Measurements from ENCODE around the gene COL4A2.

COL4A2 gene

GRCh38 chr13:110338441-110339101 is 31.5 kb downstream of the COL4A2 start:
- H3K4me3 ChIP-seq (ENCODE audit: low read depth in 1 of 2, low read length in 2 of 2): peak overlapping the region in 1 of 2 donors; percentile 21
- no peaks in the 10 kb centered on the region for H3K9me3 ChIP-seq (ENCODE audit: low read length)
- H3K27ac ChIP-seq (ENCODE audit: low read depth, low read length): peak overlapping the region; percentile 92
- peak overlapping the region; percentile 52 for H3K9ac ChIP-seq (ENCODE audit: low read length)
- H3K36me3 ChIP-seq (ENCODE audit: insufficient read depth, low read length): no peaks in the 10 kb centered on the region
- no peaks in the 10 kb centered on the region for H3K27me3 ChIP-seq (ENCODE audit: control insufficient read depth in 1 of 2, insufficient read depth in 2 of 2, low read length in 2 of 2)
- peaks cover 97% of the 10 kb centered on the region for H3K4me1 ChIP-seq (ENCODE audit: insufficient read depth, low read length)

DNA sequence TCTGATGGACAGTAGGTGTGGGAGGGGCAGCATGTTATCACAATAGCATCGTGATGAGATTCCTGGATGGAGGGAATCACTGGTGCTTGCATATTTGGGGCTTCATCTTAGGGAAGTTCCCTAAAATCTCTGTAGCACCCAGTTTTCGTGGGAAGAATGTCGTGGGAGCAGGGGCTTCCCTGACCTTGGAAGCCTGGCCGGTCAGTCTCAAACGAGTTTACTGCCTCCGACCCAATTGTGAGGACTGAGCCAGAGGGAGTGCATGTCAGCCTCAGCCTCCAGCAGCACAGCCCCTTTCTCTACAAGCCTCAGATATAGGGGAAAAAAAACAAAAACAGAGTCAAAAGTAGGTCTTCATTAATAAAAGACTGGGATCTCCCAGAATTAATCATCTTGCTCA is 32.2 kb downstream of the COL4A2 start:
- H3K9me3 ChIP-seq (ENCODE audit: low read length): no peaks in the 10 kb centered on the region
- no peak overlapping the region for H3K4me3 ChIP-seq (ENCODE audit: low read depth in 1 of 2, low read length in 2 of 2)
- peak overlapping the region; percentile 92 for H3K27ac ChIP-seq (ENCODE audit: low read depth, low read length)
- H3K9ac ChIP-seq (ENCODE audit: low read length): peak overlapping the region; percentile 26
- H3K36me3 ChIP-seq (ENCODE audit: insufficient read depth, low read length): no peaks in the 10 kb centered on the region
- no peaks in the 10 kb centered on the region for H3K27me3 ChIP-seq (ENCODE audit: control insufficient read depth in 1 of 2, insufficient read depth in 2 of 2, low read length in 2 of 2)
- H3K4me1 ChIP-seq (ENCODE audit: insufficient read depth, low read length): peaks cover 93% of the 10 kb centered on the region

GRCh38 chr13:110339975-110340550 is 33.0 kb downstream of the COL4A2 start:
- H3K27me3 ChIP-seq (ENCODE audit: control insufficient read depth in 1 of 2, insufficient read depth in 2 of 2, low read length in 2 of 2): no peaks in the 10 kb centered on the region
- peaks cover 90% of the 10 kb centered on the region for H3K4me1 ChIP-seq (ENCODE audit: insufficient read depth, low read length)
- H3K4me3 ChIP-seq (ENCODE audit: low read depth in 1 of 2, low read length in 2 of 2): peak overlapping the region in 1 of 2 donors; percentile 43
- H3K27ac ChIP-seq (ENCODE audit: low read depth, low read length): peak overlapping the region; percentile 92
- H3K36me3 ChIP-seq (ENCODE audit: insufficient read depth, low read length): no peaks in the 10 kb centered on the region
- peak overlapping the region; percentile 36 for H3K9ac ChIP-seq (ENCODE audit: low read length)
- no peaks in the 10 kb centered on the region for H3K9me3 ChIP-seq (ENCODE audit: low read length)

DNA sequence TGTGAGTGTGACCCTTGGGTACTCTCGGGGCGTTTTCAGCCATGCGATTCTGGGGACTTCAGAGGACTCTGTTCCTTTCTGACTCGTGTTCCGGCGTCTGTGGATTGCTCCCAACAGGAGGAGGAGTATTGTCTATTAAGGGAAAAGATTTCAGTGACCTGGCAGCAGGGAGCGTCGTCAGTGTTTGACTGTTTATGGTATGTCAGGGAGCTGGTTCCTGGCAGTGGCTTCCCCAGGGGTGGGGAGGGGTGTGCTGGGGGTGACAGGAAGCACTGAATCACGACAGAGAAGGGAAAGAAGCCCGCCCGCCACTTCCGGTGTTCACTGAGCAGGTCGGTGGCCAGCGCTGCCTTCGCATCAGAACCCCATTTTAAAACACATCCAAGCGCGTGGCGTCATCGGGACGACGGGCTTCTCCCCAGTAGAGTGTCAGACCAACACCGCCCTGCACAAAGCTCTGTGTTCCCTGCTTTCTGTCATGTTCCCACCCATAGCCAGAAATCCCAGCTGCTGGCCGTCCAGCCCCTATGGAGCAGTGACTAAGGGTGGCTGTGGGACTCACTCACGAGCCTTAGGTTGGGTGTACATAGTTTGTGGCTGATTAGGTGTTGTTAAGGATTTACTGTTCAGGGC is 33.8 kb downstream of the COL4A2 start:
- Histone ChIP-seq H3K4me1 (ENCODE audit: insufficient read depth, low read length) (peaks cover 84% of the 10 kb centered on the region), H3K9me3 (ENCODE audit: low read length) (no peaks in the 10 kb centered on the region), H3K36me3 (ENCODE audit: insufficient read depth, low read length) (no peaks in the 10 kb centered on the region), H3K27ac (ENCODE audit: low read depth, low read length) (peak overlapping the region; percentile 92), H3K9ac (ENCODE audit: low read length) (peak overlapping the region; percentile 77), H3K27me3 (ENCODE audit: control insufficient read depth in 1 of 2, insufficient read depth in 2 of 2, low read length in 2 of 2) (no peaks in the 10 kb centered on the region), H3K4me3 (ENCODE audit: low read depth in 1 of 2, low read length in 2 of 2) (peak overlapping the region in 1 of 2 donors; percentile 43)

DNA sequence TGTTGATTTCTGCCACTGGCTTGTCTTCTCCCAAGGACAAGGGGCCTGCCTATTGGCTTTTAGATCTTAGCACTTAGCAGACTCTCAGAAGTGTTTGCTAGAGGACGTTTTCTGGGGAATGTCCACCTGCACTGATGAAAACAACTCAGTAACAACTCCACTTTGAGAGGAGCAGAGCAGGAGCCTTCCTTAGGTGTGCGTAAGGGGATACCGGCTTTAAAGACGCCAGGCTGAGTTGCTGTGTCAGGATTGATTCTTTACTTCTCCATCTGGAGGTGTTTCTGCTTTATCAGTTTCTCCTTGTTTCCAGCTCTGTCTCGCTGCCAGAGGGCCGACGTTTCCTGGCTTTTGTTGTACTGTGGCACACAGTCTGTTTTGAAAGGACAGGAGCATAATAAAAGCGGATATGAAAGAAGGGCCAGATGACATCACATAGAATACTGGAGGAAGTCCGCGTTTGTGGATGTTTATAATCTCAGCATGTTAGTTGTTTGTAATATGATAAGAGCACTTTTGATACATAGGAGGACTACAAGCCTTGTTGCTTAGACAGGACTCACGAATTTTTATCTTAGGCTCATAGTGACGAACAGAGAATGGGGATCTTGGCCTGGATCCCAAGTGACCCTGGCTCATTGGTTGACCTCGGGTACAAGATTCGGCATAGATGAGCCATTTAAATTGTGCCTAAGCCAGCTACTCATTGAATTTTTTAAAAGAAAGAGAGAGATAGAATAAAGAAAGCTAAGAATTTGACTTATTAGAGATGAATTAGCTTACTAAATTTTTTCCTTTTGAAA is 34.6 kb downstream of the COL4A2 start:
- H3K4me1 ChIP-seq (ENCODE audit: insufficient read depth, low read length): peaks cover 83% of the 10 kb centered on the region
- H3K9ac ChIP-seq (ENCODE audit: low read length): peak overlapping the region; percentile 77
- peak overlapping the region in 1 of 2 donors; percentile 39 for H3K4me3 ChIP-seq (ENCODE audit: low read depth in 1 of 2, low read length in 2 of 2)
- peak overlapping the region; percentile 92 for H3K27ac ChIP-seq (ENCODE audit: low read depth, low read length)
- no peaks in the 10 kb centered on the region for H3K36me3 ChIP-seq (ENCODE audit: insufficient read depth, low read length)
- no peaks in the 10 kb centered on the region for H3K27me3 ChIP-seq (ENCODE audit: control insufficient read depth in 1 of 2, insufficient read depth in 2 of 2, low read length in 2 of 2)
- no peaks in the 10 kb centered on the region for H3K9me3 ChIP-seq (ENCODE audit: low read length)

GRCh38 chr13:110342474-110342873 is 35.4 kb downstream of the COL4A2 start:
- no peak overlapping the region for H3K4me3 ChIP-seq (ENCODE audit: low read depth in 1 of 2, low read length in 2 of 2)
- H3K27ac ChIP-seq (ENCODE audit: low read depth, low read length): peak overlapping the region; percentile 92
- no peaks in the 10 kb centered on the region for H3K36me3 ChIP-seq (ENCODE audit: insufficient read depth, low read length)
- H3K9ac ChIP-seq (ENCODE audit: low read length): peak overlapping the region; percentile 77
- H3K9me3 ChIP-seq (ENCODE audit: low read length): no peaks in the 10 kb centered on the region
- H3K27me3 ChIP-seq (ENCODE audit: control insufficient read depth in 1 of 2, insufficient read depth in 2 of 2, low read length in 2 of 2): no peaks in the 10 kb centered on the region
- H3K4me1 ChIP-seq (ENCODE audit: insufficient read depth, low read length): peaks cover 83% of the 10 kb centered on the region

DNA sequence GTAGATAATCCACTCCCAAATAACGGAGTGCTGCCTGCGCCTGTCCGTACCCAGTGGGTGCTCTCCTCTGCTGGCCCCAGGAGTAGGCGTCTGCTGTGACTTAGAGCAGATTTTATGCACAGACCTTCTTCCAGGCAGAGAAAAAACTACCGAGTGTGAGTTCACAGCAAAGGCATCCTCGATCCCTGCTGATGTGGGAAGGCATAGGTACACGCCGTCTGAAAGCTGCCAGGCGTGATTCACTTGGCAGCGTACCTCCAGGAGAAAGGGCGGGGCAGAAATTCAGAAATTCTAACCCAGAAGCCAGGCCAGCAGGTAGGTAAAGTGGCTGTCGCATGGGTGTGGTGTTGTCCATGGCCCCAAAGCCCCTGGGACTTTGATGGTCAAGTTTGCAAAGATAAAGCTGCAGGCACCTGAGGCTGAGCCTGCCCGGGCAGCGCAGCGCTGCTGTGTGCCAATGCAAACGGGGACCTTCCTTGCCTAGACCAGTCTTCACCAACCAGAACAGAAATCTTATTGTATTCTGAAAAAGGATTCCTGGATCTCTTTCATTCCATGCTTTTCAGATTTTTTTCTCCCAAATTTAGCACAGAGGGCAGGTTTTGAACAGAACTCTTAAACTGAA is 36.3 kb downstream of the COL4A2 start:
- H3K4me1 ChIP-seq (ENCODE audit: insufficient read depth, low read length): peaks cover 83% of the 10 kb centered on the region
- H3K27ac ChIP-seq (ENCODE audit: low read depth, low read length): peak overlapping the region; percentile 92
- H3K4me3 ChIP-seq (ENCODE audit: low read depth in 1 of 2, low read length in 2 of 2): no peak overlapping the region
- H3K9me3 ChIP-seq (ENCODE audit: low read length): no peaks in the 10 kb centered on the region
- no peaks in the 10 kb centered on the region for H3K27me3 ChIP-seq (ENCODE audit: control insufficient read depth in 1 of 2, insufficient read depth in 2 of 2, low read length in 2 of 2)
- H3K9ac ChIP-seq (ENCODE audit: low read length): peak overlapping the region; percentile 77
- H3K36me3 ChIP-seq (ENCODE audit: insufficient read depth, low read length): no peaks in the 10 kb centered on the region

DNA sequence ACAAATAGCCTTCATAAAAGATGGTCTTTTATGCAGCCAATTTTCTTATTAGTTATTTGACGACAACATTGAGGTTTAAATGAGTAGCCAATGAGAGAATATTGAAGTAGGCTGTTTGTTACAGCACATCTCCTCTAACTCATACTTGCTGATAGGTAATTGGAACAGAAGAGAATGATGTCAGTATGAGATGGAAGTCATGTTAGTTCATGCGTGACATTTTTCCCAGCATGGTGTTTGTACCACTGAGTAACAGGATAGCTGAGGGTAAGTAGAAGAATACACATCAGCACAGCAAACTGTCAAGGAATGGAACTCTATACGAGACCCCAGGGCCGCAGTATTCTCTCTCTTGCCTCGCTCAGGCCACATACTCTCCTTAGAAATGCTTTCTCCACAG is 37.2 kb downstream of the COL4A2 start:
- Histone ChIP-seq H3K36me3 (ENCODE audit: insufficient read depth, low read length) (no peaks in the 10 kb centered on the region), H3K27me3 (ENCODE audit: control insufficient read depth in 1 of 2, insufficient read depth in 2 of 2, low read length in 2 of 2) (no peaks in the 10 kb centered on the region), H3K27ac (ENCODE audit: low read depth, low read length) (peak overlapping the region; percentile 92), H3K4me3 (ENCODE audit: low read depth in 1 of 2, low read length in 2 of 2) (no peak overlapping the region), H3K9ac (ENCODE audit: low read length) (no peak overlapping the region), H3K4me1 (ENCODE audit: insufficient read depth, low read length) (peaks cover 75% of the 10 kb centered on the region), H3K9me3 (ENCODE audit: low read length) (no peaks in the 10 kb centered on the region)

GRCh38 chr13:110345266-110345665 is 38.2 kb downstream of the COL4A2 start:
- Histone ChIP-seq H3K9me3 (ENCODE audit: low read length) (no peaks in the 10 kb centered on the region), H3K4me3 (ENCODE audit: low read depth in 1 of 2, low read length in 2 of 2) (no peak overlapping the region), H3K36me3 (ENCODE audit: insufficient read depth, low read length) (no peaks in the 10 kb centered on the region), H3K4me1 (ENCODE audit: insufficient read depth, low read length) (peaks cover 72% of the 10 kb centered on the region), H3K27me3 (ENCODE audit: control insufficient read depth in 1 of 2, insufficient read depth in 2 of 2, low read length in 2 of 2) (no peaks in the 10 kb centered on the region), H3K27ac (ENCODE audit: low read depth, low read length) (peak overlapping the region; percentile 19), H3K9ac (ENCODE audit: low read length) (no peak overlapping the region)

- Histone ChIP-seq H3K9ac (ENCODE audit: low read length) (no peak overlapping the region), H3K27me3 (ENCODE audit: control insufficient read depth in 1 of 2, insufficient read depth in 2 of 2, low read length in 2 of 2) (no peaks in the 10 kb centered on the region), H3K4me1 (ENCODE audit: insufficient read depth, low read length) (peaks cover 70% of the 10 kb centered on the region), H3K36me3 (ENCODE audit: insufficient read depth, low read length) (no peaks in the 10 kb centered on the region), H3K9me3 (ENCODE audit: low read length) (no peaks in the 10 kb centered on the region), H3K27ac (ENCODE audit: low read depth, low read length) (peak overlapping the region; percentile 77), H3K4me3 (ENCODE audit: low read depth in 1 of 2, low read length in 2 of 2) (no peak overlapping the region)
These were observed 38.6 kb downstream of the COL4A2 start for GRCh38 chr13:110345701-110346100.

DNA sequence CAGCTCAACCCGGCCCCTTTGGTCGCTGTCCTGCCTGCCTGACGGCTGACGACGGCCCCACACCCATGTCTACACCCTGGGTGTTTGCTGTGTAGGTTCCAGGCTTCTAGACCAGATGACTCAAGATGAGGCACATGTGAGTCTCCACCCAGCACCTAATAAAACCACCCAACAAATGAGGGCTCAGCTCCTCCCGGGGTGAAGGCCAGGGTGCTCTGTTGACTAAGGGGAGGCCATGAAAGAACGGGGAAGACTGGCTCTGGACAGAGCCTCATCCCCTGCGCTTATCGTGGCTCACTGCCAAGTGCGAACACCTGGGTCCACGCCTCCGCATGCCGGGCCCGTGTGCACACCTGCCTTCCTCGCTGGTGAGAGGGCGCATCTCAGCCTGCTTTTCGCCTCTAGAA is 39.6 kb downstream of the COL4A2 start:
- Histone ChIP-seq H3K9me3 (ENCODE audit: low read length) (no peaks in the 10 kb centered on the region), H3K9ac (ENCODE audit: low read length) (no peak overlapping the region), H3K27me3 (ENCODE audit: control insufficient read depth in 1 of 2, insufficient read depth in 2 of 2, low read length in 2 of 2) (no peaks in the 10 kb centered on the region), H3K4me1 (ENCODE audit: insufficient read depth, low read length) (peaks cover 67% of the 10 kb centered on the region), H3K27ac (ENCODE audit: low read depth, low read length) (peak overlapping the region; percentile 77), H3K36me3 (ENCODE audit: insufficient read depth, low read length) (no peaks in the 10 kb centered on the region), H3K4me3 (ENCODE audit: low read depth in 1 of 2, low read length in 2 of 2) (no peak overlapping the region)
